Measurements from ENCODE around the gene SF3B4. TPM values are rescaled to one million over a fixed set of nuclear protein-coding genes. Genes with fewer than 3 reads are reported as not detected.
"Not testable (repeated sequence)": the region's sequence is repeated elsewhere in the genome, so short reads cannot be mapped to it uniquely, and the experiment has no call there.

Gene SF3B4
- total RNA-seq, 2 experiments from 2014 or later, result 72.7 to 75.7 TPM

DNA sequence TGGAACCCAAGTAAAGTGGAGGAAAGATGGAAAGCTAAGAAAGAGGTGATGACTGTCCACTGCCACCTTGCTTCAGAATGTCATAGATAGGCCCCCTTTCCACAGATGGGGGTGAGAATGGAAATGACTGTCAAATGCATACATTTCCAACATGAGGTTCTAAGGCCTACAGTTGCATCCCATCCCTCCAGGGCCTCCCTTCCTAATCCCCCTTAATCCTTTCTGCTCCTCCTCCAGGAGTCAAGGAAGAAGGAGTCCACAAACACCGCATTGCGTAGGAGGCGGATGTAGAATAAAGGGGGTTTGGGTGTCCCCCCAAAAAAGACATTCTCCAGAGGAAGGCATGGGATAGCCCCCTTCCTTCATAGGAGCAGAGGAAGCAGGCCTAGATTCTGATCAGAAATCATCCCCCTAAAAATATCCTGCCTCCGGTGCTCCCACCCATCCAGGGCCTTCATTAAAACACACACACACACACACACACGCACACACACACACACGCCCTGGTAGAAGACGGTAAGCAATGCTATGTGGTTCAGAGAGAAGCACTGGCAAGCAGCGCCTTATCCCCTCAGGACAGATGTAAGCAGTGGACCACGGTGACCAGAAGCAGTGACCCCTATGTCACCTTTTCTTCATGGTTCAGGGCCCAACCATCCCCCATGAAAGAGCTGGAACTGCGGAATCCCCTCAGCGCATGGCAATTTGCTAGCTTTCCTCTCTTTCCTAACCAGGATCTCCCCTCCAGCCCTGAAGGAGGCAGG is 12.0 kb downstream of the SF3B4 start:
- no peak overlapping the region for H3K27ac Mint-ChIP-seq
- ChIA-PET CTCF (no interaction called here), POLR2A (interaction anchor here (0.6 to 1.7 kb wide), 3 partner anchors 28 to 216 kb away, joined by 3 to 8 read pairs (median 4); a partner anchor contains a TSS)
- peaks cover 2% of the 10 kb centered on the region for H3K36me3 Mint-ChIP-seq
- intact Hi-C loops (cut with micrococcal nuclease), result no loop called here
- no peak for DNase-seq
- peaks cover 29% of the 10 kb centered on the region for H3K4me1 Mint-ChIP-seq (ENCODE audit: low read depth)
- no peaks in the 10 kb centered on the region for H3K9me3 Mint-ChIP-seq
- peak overlapping the region; percentile 79 for H3K4me3 Mint-ChIP-seq
- H3K27me3 Mint-ChIP-seq, result no peaks in the 10 kb centered on the region

- Mint-ChIP-seq H3K4me3 (no peak overlapping the region), H3K4me1 (ENCODE audit: low read depth) (peaks cover 29% of the 10 kb centered on the region), H3K27me3 (no peaks in the 10 kb centered on the region), H3K9me3 (no peaks in the 10 kb centered on the region), H3K27ac (no peak overlapping the region), H3K36me3 (peaks cover 2% of the 10 kb centered on the region)
- POLR2A ChIA-PET, result no interaction called here
- CTCF ChIA-PET, result interaction anchor here (1.1 kb wide), 1 partner anchor 48 kb away, joined by 3 read pairs; no protein-coding TSS in a partner anchor
- DNase-seq, result no peak
- intact Hi-C loops (cut with micrococcal nuclease), result no loop called here
Observed at GRCh38 chr1:149914545-149914944, 13.1 kb downstream of the SF3B4 start.

DNA sequence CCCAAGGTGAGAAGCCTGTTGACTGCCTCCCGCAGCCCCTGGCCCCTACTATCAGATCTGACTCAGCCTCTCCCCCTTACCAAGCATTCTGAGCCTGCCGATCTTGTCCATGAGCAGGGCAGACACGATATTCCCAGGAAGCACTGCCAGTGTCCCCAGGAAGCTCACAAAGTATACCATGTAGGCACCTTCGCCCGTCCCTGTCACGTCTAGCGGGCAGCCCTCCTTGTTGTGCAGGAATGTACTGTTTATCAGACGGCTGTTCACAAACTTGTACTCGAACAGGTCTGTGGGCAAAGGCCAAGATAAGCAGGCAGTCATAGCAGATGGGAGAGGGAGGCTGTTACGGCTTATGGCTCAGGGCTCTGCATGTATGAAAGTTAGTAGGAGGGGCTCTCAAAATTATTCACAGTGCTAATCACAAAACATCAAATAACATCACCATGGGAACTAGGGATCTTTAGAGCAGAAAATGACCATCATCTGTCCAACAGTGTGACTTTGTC is 21.0 kb downstream of the SF3B4 start:
- intact Hi-C loops (cut with micrococcal nuclease), result no loop called here
- CTCF ChIA-PET, result no interaction called here
- POLR2A ChIA-PET, result no interaction called here

DNA sequence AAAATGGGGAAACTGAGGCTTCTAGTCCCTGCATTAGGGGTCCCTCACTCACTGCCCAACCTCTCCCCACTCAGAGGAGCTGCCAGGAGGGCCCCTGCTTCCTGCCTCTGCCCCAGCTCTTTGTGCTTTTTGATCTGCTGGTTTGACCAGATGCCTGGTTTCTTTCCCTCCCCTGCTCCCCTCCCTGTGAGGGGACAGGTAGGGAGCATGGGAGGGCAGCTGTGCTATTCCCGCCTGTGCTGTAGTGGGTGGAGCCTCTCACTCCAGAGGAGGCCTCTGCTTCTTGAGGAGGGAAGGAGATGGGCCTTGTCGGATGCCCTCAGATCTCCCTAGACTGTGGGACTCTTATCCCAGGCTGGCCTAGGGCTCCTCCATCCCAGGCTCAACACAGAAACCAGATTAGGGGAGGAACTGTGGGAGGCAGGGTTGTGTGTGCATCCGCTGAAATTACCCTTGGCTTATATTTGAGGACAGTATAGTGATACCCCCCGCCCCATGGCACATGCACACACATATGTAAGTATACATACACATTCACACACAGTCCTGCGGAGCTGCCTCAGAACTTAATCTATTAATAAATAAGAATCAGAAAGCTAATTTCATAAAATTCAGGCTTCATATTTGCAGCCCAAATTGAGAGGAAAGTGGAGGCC is 23.6 kb downstream of the SF3B4 start:
- no peaks in the 10 kb centered on the region for H3K9me3 Mint-ChIP-seq
- H3K27me3 Mint-ChIP-seq, result no peaks in the 10 kb centered on the region
- peaks cover 17% of the 10 kb centered on the region for H3K4me1 Mint-ChIP-seq (ENCODE audit: low read depth)
- H3K4me3 Mint-ChIP-seq, result no peak overlapping the region
- CTCF ChIA-PET, result no interaction called here
- POLR2A ChIA-PET, result no interaction called here
- H3K36me3 Mint-ChIP-seq, result peaks cover 11% of the 10 kb centered on the region
- intact Hi-C loops (cut with micrococcal nuclease), result no loop called here
- DNase-seq, result no peak
- H3K27ac Mint-ChIP-seq, result no peak overlapping the region

More for the DNA sequence above, 21.0 kb downstream of the SF3B4 start:
- H3K9me3 Mint-ChIP-seq, result no peaks in the 10 kb centered on the region
- H3K36me3 Mint-ChIP-seq, result peaks cover 8% of the 10 kb centered on the region
- H3K27me3 Mint-ChIP-seq, result no peaks in the 10 kb centered on the region
- no peaks in the 10 kb centered on the region for H3K4me1 Mint-ChIP-seq (ENCODE audit: low read depth)
- H3K4me3 Mint-ChIP-seq, result no peak overlapping the region
- H3K27ac Mint-ChIP-seq, result no peak overlapping the region
- no peak for DNase-seq

DNA sequence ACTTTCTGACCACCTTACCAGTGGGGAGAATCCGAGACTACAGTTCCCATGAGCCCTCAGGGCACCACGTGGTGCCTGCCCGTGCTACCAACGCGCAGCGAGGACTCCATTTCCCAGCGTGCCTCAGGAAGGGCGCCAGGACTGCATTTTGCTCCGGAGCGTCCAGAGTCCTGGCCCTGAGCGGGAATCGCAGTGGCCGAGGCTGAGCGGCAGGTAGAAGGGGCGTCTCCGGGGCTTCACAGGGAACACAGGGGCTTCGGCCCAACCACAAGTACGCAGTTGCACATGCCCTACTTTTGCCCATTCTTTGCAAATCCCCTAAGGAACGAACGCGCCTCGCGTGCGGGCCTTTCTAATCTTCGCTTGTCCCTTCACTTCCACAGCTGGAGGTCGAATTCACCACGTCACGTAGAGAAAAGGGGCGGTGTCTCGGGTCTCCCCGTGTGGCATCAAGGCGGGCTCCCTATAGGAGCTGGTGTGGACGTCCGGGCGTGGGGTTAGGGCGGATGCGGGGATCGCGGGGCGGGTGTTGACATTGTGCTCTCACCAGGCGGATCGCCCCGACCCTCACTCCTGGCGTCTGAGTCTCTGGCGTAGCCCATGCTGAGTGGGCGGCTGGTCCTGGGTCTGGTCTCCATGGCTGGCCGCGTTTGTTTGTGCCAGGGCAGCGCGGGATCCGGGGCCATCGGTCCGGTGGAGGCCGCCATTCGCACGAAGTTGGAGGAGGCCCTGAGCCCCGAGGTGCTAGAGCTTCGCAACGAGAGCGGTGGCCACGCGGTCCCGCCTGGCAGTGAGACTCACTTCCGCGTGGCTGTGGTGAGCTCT is 27.9 kb downstream of the SF3B4 start, which contains the start of gene BOLA1:
Gene BOLA1 (plus strand): TSS at position 109 of the 825 bp plus-strand sequence. CDS start 492 bp downstream, at position 601.
- Mint-ChIP-seq H3K36me3 (peaks cover 7% of the 10 kb centered on the region), H3K9me3 (no peaks in the 10 kb centered on the region), H3K4me3 (peak within 1 kb of the TSS; percentile 90), H3K4me1 (ENCODE audit: low read depth) (peaks cover 19% of the 10 kb centered on the region), H3K27ac (peak within 1 kb of the TSS; percentile 94), H3K27me3 (no peaks in the 10 kb centered on the region)
- ChIA-PET CTCF (interaction anchor here (1.1 to 1.3 kb wide), 4 partner anchors 11 to 169 kb away, joined by 3 to 7 read pairs (median 4); no protein-coding TSS in a partner anchor), POLR2A (interaction anchor here (1.2 to 2.6 kb wide), 3 partner anchors 11 to 28 kb away, joined by 6 to 29 read pairs (median 6); partner anchors contain the start of gene SF3B4)
- DNase-seq, result peak; percentile 90
- intact Hi-C loops (cut with micrococcal nuclease), result loop anchor here (1.0 kb wide), 1 partner anchor 28 kb away; the partner anchor contains the start of gene SF3B4

DNA sequence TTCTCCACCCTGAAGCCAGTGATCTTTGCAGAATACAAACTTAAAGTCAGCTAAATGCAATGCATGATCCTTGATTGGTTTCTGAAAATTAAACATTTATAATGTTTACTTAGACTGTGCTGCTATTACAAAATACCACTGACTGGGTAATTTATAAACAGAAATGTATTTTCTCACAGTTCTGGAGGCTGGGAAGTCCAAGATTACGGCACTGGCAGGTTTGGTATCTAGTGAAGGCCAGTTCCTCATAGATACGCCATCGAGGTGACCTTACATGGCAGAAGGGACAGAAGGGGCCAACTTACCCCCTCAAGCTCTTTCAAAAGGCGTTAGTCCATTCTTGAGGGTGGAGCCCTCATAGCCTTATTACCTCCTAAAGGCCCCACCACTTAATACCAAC is 31.0 kb downstream of the SF3B4 start:
- no peak for DNase-seq
- H3K4me3 Mint-ChIP-seq, result no peak overlapping the region
- CTCF ChIA-PET, result no interaction called here
- intact Hi-C loops (cut with micrococcal nuclease), result no loop called here
- no peaks in the 10 kb centered on the region for H3K27me3 Mint-ChIP-seq
- H3K36me3 Mint-ChIP-seq, result peaks cover 3% of the 10 kb centered on the region
- no peaks in the 10 kb centered on the region for H3K9me3 Mint-ChIP-seq
- peaks cover 19% of the 10 kb centered on the region for H3K4me1 Mint-ChIP-seq (ENCODE audit: low read depth)
- no peak overlapping the region for H3K27ac Mint-ChIP-seq
- POLR2A ChIA-PET, result no interaction called here

GRCh38 chr1:149888999-149889289 is 38.7 kb downstream of the SF3B4 start:
- Mint-ChIP-seq H3K27ac (no peak overlapping the region), H3K4me3 (no peak overlapping the region), H3K36me3 (no peaks in the 10 kb centered on the region), H3K4me1 (ENCODE audit: low read depth) (peaks cover 2% of the 10 kb centered on the region), H3K9me3 (no peaks in the 10 kb centered on the region), H3K27me3 (no peaks in the 10 kb centered on the region)
- ChIA-PET POLR2A (interaction anchor here (0.8 to 6.6 kb wide), 9 partner anchors 10 to 298 kb away, joined by 3 to 118 read pairs (median 29); partner anchors contain the start of genes BOLA1, OTUD7B, PLEKHO1 and SF3B4), CTCF (interaction anchor here (0.9 to 2.5 kb wide), 15 partner anchors 10 to 298 kb away, joined by 3 to 19 read pairs (median 4); partner anchors contain the start of genes BOLA1 and SF3B4)
- intact Hi-C loops (cut with micrococcal nuclease), result loop anchor here (1.0 to 10.0 kb wide), 3 partner anchors 38 to 676 kb away; partner anchors contain the start of gene SF3B4
- DNase-seq, result no peak

- intact Hi-C loops (cut with micrococcal nuclease), result loop anchor here (1.0 to 10.0 kb wide), 3 partner anchors 39 to 676 kb away; partner anchors contain the start of gene SF3B4
- no peak overlapping the region for H3K4me3 Mint-ChIP-seq
- no peak overlapping the region for H3K27ac Mint-ChIP-seq
- CTCF ChIA-PET, result interaction anchor here (0.6 to 2.5 kb wide), 17 partner anchors 10 to 299 kb away, joined by 3 to 19 read pairs (median 4); partner anchors contain the start of genes BOLA1 and SF3B4
- H3K27me3 Mint-ChIP-seq, result no peaks in the 10 kb centered on the region
- peak; percentile 91 for DNase-seq
- no peaks in the 10 kb centered on the region for H3K9me3 Mint-ChIP-seq
- POLR2A ChIA-PET, result interaction anchor here (0.6 to 6.6 kb wide), 22 partner anchors 11 to 298 kb away, joined by 3 to 118 read pairs (median 6); partner anchors contain the start of genes BOLA1, OTUD7B, PLEKHO1 and SF3B4
- H3K4me1 Mint-ChIP-seq (ENCODE audit: low read depth), result peaks cover 2% of the 10 kb centered on the region
- no peaks in the 10 kb centered on the region for H3K36me3 Mint-ChIP-seq
Observed at GRCh38 chr1:149888247-149888998, 39.2 kb downstream of the SF3B4 start.

DNA sequence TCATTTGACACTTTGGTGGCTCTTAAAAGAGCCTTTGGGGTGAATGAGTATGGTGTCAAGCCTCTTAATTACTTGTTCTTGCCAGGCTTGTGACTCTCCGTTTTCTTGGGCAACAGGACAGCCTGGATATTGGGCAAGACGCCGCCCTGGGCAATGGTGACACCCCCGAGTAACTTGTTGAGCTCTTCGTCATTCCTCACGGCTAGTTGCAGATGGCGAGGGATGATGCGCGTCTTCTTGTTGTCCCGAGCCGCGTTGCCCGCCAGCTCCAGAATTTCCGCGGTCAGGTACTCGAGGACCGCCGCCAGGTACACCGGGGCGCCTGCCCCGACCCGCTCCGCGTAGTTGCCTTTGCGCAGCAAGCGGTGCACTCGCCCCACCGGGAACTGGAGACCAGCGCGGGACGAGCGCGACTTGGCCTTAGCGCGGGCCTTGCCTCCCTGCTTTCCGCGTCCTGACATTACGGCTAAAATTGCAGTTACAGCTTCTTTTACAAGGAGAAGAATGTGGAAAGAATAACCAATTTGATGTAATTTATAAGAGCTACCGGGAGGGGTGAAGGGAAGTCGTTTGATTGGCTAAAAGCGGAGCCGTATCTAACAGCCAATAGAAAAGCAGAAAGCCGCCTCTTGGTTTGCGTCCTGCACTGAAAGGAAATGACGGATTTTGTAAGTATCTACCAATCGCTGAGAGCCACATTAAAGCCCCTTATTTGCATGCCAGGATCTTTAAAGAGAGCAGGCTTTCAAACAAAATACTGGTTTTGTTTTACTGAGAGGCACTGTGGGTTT is 40.0 kb downstream of the SF3B4 start:
- Mint-ChIP-seq H3K27ac (no peak overlapping the region), H3K4me1 (ENCODE audit: low read depth) (peaks cover 2% of the 10 kb centered on the region), H3K27me3 (no peaks in the 10 kb centered on the region), H3K36me3 (no peaks in the 10 kb centered on the region), H3K9me3 (no peaks in the 10 kb centered on the region), H3K4me3 (no peak overlapping the region)
- ChIA-PET CTCF (interaction anchor here (0.6 to 2.5 kb wide), 13 partner anchors 18 to 368 kb away, joined by 3 to 19 read pairs (median 4); partner anchors contain the start of gene SF3B4), POLR2A (interaction anchor here (0.6 to 6.6 kb wide), 25 partner anchors 10 to 347 kb away, joined by 3 to 118 read pairs (median 6); partner anchors contain the start of genes BOLA1, OTUD7B, PLEKHO1 and SF3B4)
- intact Hi-C loops (cut with micrococcal nuclease), result loop anchor here (1.0 to 10.0 kb wide), 3 partner anchors 40 to 677 kb away; partner anchors contain the start of gene SF3B4
- peak; percentile 82 for DNase-seq

GRCh38 chr1:149887196-149887455 is 40.5 kb downstream of the SF3B4 start:
- ChIA-PET CTCF (interaction anchor here (0.9 to 2.5 kb wide), 2 partner anchors 121 to 369 kb away, joined by 3 to 8 read pairs; no protein-coding TSS in a partner anchor), POLR2A (interaction anchor here (0.8 to 6.6 kb wide), 23 partner anchors 9 to 347 kb away, joined by 3 to 118 read pairs (median 7); partner anchors contain the start of genes BOLA1, OTUD7B, PLEKHO1 and SF3B4)
- not testable (repeated sequence) for H3K27me3 Mint-ChIP-seq; H3K4me1 Mint-ChIP-seq (ENCODE audit: low read depth); DNase-seq; H3K36me3 Mint-ChIP-seq; H3K9me3 Mint-ChIP-seq; H3K4me3 Mint-ChIP-seq; H3K27ac Mint-ChIP-seq
- intact Hi-C loops (cut with micrococcal nuclease), result loop anchor here (10.0 kb wide), 1 partner anchor 678 kb away; no protein-coding TSS in a partner anchor

All from activated CD4-positive, alpha-beta memory T cell treated with anti-CD3 and anti-CD28 coated beads for 36 hours (primary cell).